Naive B cell (primary cell): ENCODE measurements around the gene RNF213. TPM values are rescaled to one million over a fixed set of nuclear protein-coding genes. Genes with fewer than 3 reads are reported as not detected.

Experiments used
- ATAC-seq, 2 donors: fragments of 150-1000 bp; cut with Tn5 transposase; 2 replicates each; pipeline ENCODE4 v1.10.0; 2021; ENCODE audit warnings: low read depth in 2 of 2, mild to moderate bottlenecking in 2 of 2, moderate library complexity in 2 of 2
- DNase-seq: peaks from one replicate; pipeline ENCODE4 v3.0.0; 2022
- H3K27ac Mint-ChIP-seq, 6 donors: one replicate each; pipeline ENCODE4 v1.8.0; 2020 to 2022; ENCODE audit warnings: mild to moderate bottlenecking in 6 of 6, mixed read lengths in 6 of 6, moderate library complexity in 5 of 6, inconsistent platforms in 2 of 6
- H3K27me3 Mint-ChIP-seq, 3 donors: one replicate each; pipeline ENCODE4 v1.8.0; 2021 to 2022; ENCODE audit warnings: mixed read lengths in 3 of 3, mild to moderate bottlenecking in 1 of 3
- H3K36me3 Mint-ChIP-seq, 2 donors: one replicate each; pipeline ENCODE4 v1.8.0; 2020 to 2022; ENCODE audit warnings: mixed read lengths in 2 of 2, inconsistent platforms in 1 of 2, mild to moderate bottlenecking in 1 of 2
- H3K4me1 Mint-ChIP-seq, 3 donors: one replicate each; pipeline ENCODE4 v1.8.0; 2020 to 2022; ENCODE audit warnings: mixed read lengths in 3 of 3, inconsistent platforms in 1 of 3, mild to moderate bottlenecking in 1 of 3, moderate library complexity in 1 of 3
- H3K4me3 Mint-ChIP-seq, 8 donors: one replicate each; pipeline ENCODE4 v1.8.0; 2020 to 2022; ENCODE audit warnings: mild to moderate bottlenecking in 8 of 8, mixed read lengths in 8 of 8, moderate library complexity in 8 of 8, inconsistent platforms in 2 of 8
- H3K9me3 Mint-ChIP-seq, 7 donors: one replicate each; pipeline ENCODE4 v1.8.0; 2020 to 2022; ENCODE audit warnings: mixed read lengths in 7 of 7, mild to moderate bottlenecking in 5 of 7, inconsistent platforms in 2 of 7, moderate library complexity in 1 of 7
- polyA plus RNA-seq, 6 donors: library from polyadenylated mRNA; unstranded; fragments of 300-500 nt; fragmentation: Illumina TruSeq; gene quantifications; one replicate each; pipeline ENCODE4 v1.2.3, GENCODE V29; 2021; ENCODE audit warnings: low read depth in 6 of 6

Gene RNF213
- polyA plus RNA-seq, 6 donors from 2014 or later: 9.2 to 34.7 (median 18.3) TPM

GRCh38 chr17:80364091-80364691 is 103.5 kb downstream of the RNF213 start:
- H3K4me1 Mint-ChIP-seq: peaks cover 0 to 4% (median 0%) of the 10 kb centered on the region in 3 donors
- H3K4me3 Mint-ChIP-seq: no peak overlapping the region
- peaks cover 0 to 4% (median 0%) of the 10 kb centered on the region in 7 donors for H3K9me3 Mint-ChIP-seq
- ATAC-seq (no peak), DNase-seq (no peak)
- H3K27ac Mint-ChIP-seq: peak overlapping the region in 1 of 6 donors; percentile 22
- no peaks in the 10 kb centered on the region for H3K27me3 Mint-ChIP-seq
- H3K36me3 Mint-ChIP-seq: peaks cover 26 to 35% of the 10 kb centered on the region in 2 donors

- peak overlapping the region in 1 of 6 donors; percentile 54 for H3K27ac Mint-ChIP-seq
- peaks cover 28% of the 10 kb centered on the region in 2 donors for H3K36me3 Mint-ChIP-seq
- H3K27me3 Mint-ChIP-seq: no peaks in the 10 kb centered on the region
- peaks cover 0 to 4% (median 0%) of the 10 kb centered on the region in 3 donors for H3K4me1 Mint-ChIP-seq
- H3K4me3 Mint-ChIP-seq: peak overlapping the region in 2 of 8 donors; percentile 51 to 66
- ATAC-seq (no peak), DNase-seq (no peak)
- H3K9me3 Mint-ChIP-seq: peaks cover 0 to 4% (median 0%) of the 10 kb centered on the region in 7 donors
These were observed 104.6 kb downstream of the RNF213 start for GRCh38 chr17:80365001-80365965.

GRCh38 chr17:80365983-80366382 is 105.3 kb downstream of the RNF213 start:
- H3K27ac Mint-ChIP-seq: peak overlapping the region in 2 of 6 donors; percentile 42 to 51
- H3K36me3 Mint-ChIP-seq: peaks cover 21 to 25% of the 10 kb centered on the region in 2 donors
- no peak overlapping the region for H3K4me3 Mint-ChIP-seq
- no peaks in the 10 kb centered on the region for H3K9me3 Mint-ChIP-seq
- ATAC-seq (no peak), DNase-seq (no peak)
- no peaks in the 10 kb centered on the region for H3K27me3 Mint-ChIP-seq
- peaks cover 0 to 4% (median 0%) of the 10 kb centered on the region in 3 donors for H3K4me1 Mint-ChIP-seq

- Mint-ChIP-seq H3K27ac (peak overlapping the region in 2 of 6 donors; percentile 22 to 51), H3K4me3 (no peak overlapping the region), H3K4me1 (no peaks in the 10 kb centered on the region), H3K9me3 (no peaks in the 10 kb centered on the region), H3K36me3 (peaks cover 8 to 18% of the 10 kb centered on the region in 2 donors), H3K27me3 (no peaks in the 10 kb centered on the region)
- no peak for ATAC-seq
- no peak for DNase-seq
These were observed 106.9 kb downstream of the RNF213 start for GRCh38 chr17:80367503-80367902.

- DNase-seq (no peak), ATAC-seq (no peak)
- Mint-ChIP-seq H3K27ac (no peak overlapping the region), H3K36me3 (peaks cover 8 to 27% of the 10 kb centered on the region in 2 donors), H3K27me3 (no peaks in the 10 kb centered on the region), H3K4me3 (no peak overlapping the region), H3K4me1 (no peaks in the 10 kb centered on the region), H3K9me3 (no peaks in the 10 kb centered on the region)
These were observed 110.5 kb downstream of the RNF213 start for GRCh38 chr17:80371196-80371595.

- ATAC-seq (no peak), DNase-seq (no peak)
- H3K27me3 Mint-ChIP-seq: no peaks in the 10 kb centered on the region
- H3K4me3 Mint-ChIP-seq: no peak overlapping the region
- peaks cover 4 to 29% of the 10 kb centered on the region in 2 donors for H3K36me3 Mint-ChIP-seq
- no peaks in the 10 kb centered on the region for H3K4me1 Mint-ChIP-seq
- H3K27ac Mint-ChIP-seq: peak overlapping the region in 1 of 6 donors; percentile 54
- no peaks in the 10 kb centered on the region for H3K9me3 Mint-ChIP-seq
These were observed 111.8 kb downstream of the RNF213 start for GRCh38 chr17:80372456-80372855.

GRCh38 chr17:80372922-80373570 is 112.4 kb downstream of the RNF213 start:
- no peaks in the 10 kb centered on the region for H3K9me3 Mint-ChIP-seq
- H3K27me3 Mint-ChIP-seq: no peaks in the 10 kb centered on the region
- H3K27ac Mint-ChIP-seq: peak overlapping the region in 1 of 6 donors; percentile 44
- no peak overlapping the region for H3K4me3 Mint-ChIP-seq
- H3K4me1 Mint-ChIP-seq: no peaks in the 10 kb centered on the region
- no peak for ATAC-seq
- peaks cover 7 to 25% of the 10 kb centered on the region in 2 donors for H3K36me3 Mint-ChIP-seq
- DNase-seq: no peak

GRCh38 chr17:80374039-80374731 is 113.5 kb downstream of the RNF213 start:
- ATAC-seq (no peak), DNase-seq (no peak)
- Mint-ChIP-seq H3K27ac (no peak overlapping the region), H3K9me3 (no peaks in the 10 kb centered on the region), H3K27me3 (no peaks in the 10 kb centered on the region), H3K36me3 (peaks cover 7 to 23% of the 10 kb centered on the region in 2 donors), H3K4me1 (no peaks in the 10 kb centered on the region), H3K4me3 (no peak overlapping the region)

- ATAC-seq (no peak), DNase-seq (no peak)
- Mint-ChIP-seq H3K27ac (peak overlapping the region in 1 of 6 donors; percentile 27), H3K36me3 (peaks cover 7 to 24% of the 10 kb centered on the region in 2 donors), H3K27me3 (no peaks in the 10 kb centered on the region), H3K4me1 (no peaks in the 10 kb centered on the region), H3K4me3 (no peak overlapping the region), H3K9me3 (no peaks in the 10 kb centered on the region)
These were observed 114.3 kb downstream of the RNF213 start for GRCh38 chr17:80374732-80375585.

- Mint-ChIP-seq H3K27me3 (no peaks in the 10 kb centered on the region), H3K9me3 (no peaks in the 10 kb centered on the region), H3K4me3 (no peak overlapping the region), H3K4me1 (no peaks in the 10 kb centered on the region), H3K27ac (peak overlapping the region in 1 of 6 donors; percentile 60), H3K36me3 (peaks cover 14 to 33% of the 10 kb centered on the region in 2 donors)
- ATAC-seq (no peak), DNase-seq (no peak)
These were observed 115.9 kb downstream of the RNF213 start for GRCh38 chr17:80376531-80376930.

GRCh38 chr17:80377798-80378197 is 117.1 kb downstream of the RNF213 start:
- ATAC-seq (no peak), DNase-seq (no peak)
- Mint-ChIP-seq H3K4me1 (no peaks in the 10 kb centered on the region), H3K4me3 (no peak overlapping the region), H3K27ac (peak overlapping the region in 3 of 6 donors; percentile 33 to 54 (median 44)), H3K36me3 (peaks cover 20 to 37% of the 10 kb centered on the region in 2 donors), H3K9me3 (no peaks in the 10 kb centered on the region), H3K27me3 (no peaks in the 10 kb centered on the region)

- no peak for DNase-seq
- Mint-ChIP-seq H3K27ac (no peak overlapping the region), H3K27me3 (no peaks in the 10 kb centered on the region), H3K36me3 (peaks cover 33 to 50% of the 10 kb centered on the region in 2 donors), H3K4me1 (no peaks in the 10 kb centered on the region), H3K4me3 (no peak overlapping the region), H3K9me3 (no peaks in the 10 kb centered on the region)
- no peak for ATAC-seq
These were observed 118.7 kb downstream of the RNF213 start for GRCh38 chr17:80379348-80379747.
